B cell (primary cell): ENCODE results near the gene TRAPPC5. TPM values are rescaled to one million over a fixed set of nuclear protein-coding genes. Genes with fewer than 3 reads are reported as not detected.

Source experiments
- ATAC-seq: fragments of 200-7000 bp; cut with Tn5 transposase; one replicate; pipeline ENCODE4 v1.10.0; 2021; ENCODE audit warnings: low read depth, mild to moderate bottlenecking, moderate number of reproducible peaks, moderate library complexity
- CTCF ChIA-PET: fragments of 350-600 bp; sonication (Branson Sonifier 250); formaldehyde crosslinking; loops from one replicate; lab custom pipeline; 2021; ENCODE audit warnings: antibody characterized with exemption, inconsistent platforms; lab: Charles Lee
- POLR2A ChIA-PET: fragments of 350-600 bp; sonication (Branson Sonifier 250); formaldehyde crosslinking; loops from one replicate; lab custom pipeline; 2021; ENCODE audit warnings: antibody characterized with exemption; lab: Charles Lee
- DNase-seq: peaks from one replicate; pipeline ENCODE4 v3.0.0; 2013
- H2AFZ ChIP-seq: 2 replicates; pipeline ENCODE4 v1.6.1; 2012; ENCODE audit warnings: mild to moderate bottlenecking, low read depth, low read length; ENCODE audit not compliant: insufficient read depth, poor library complexity, severe bottlenecking
- H3K27ac ChIP-seq, 2 donors: 1 replicate in 1 of 2; 2 replicates in 1 of 2; pipeline ENCODE4 v1.5.1; 2012 to 2013; ENCODE audit warnings: low read length in 2 of 2, mild to moderate bottlenecking in 2 of 2, moderate library complexity in 1 of 2
- H3K27me3 ChIP-seq, 4 experiments: fragments of 200-600 bp in 1 of 4; sonication (generic) in 1 of 4; replicated peaks in 1 of 4; 1 replicate in 2 of 4; 2 replicates in 2 of 4; pipeline versions ENCODE4 v1.6.1 to v1.7.0; 2013 to 2016; ENCODE audit warnings: low read length in 3 of 4, mild to moderate bottlenecking in 2 of 4, mixed read lengths in 1 of 4, moderate library complexity in 1 of 4; ENCODE audit not compliant: insufficient read depth in 4 of 4, control insufficient read depth in 3 of 4; ENCODE audit errors: control extremely low read depth in 1 of 4
- H3K36me3 ChIP-seq, 2 experiments: replicated peaks in 1 of 2; 1 replicate in 1 of 2; 2 replicates in 1 of 2; pipeline versions ENCODE4 v1.6.1 to v1.7.1; 2013; ENCODE audit warnings: low read length in 1 of 2; ENCODE audit not compliant: insufficient read depth in 2 of 2, control insufficient read depth in 1 of 2; ENCODE audit errors: control extremely low read depth in 1 of 2, extremely low read depth in 1 of 2
- H3K4me1 ChIP-seq, 2 donors: fragments of 200-600 bp in 1 of 2; sonication (generic) in 1 of 2; 1 replicate in 1 of 2; 2 replicates in 1 of 2; pipeline versions ENCODE4 v1.5.1 to v1.6.1; 2013 to 2017; ENCODE audit warnings: low read length in 2 of 2; ENCODE audit not compliant: control insufficient read depth in 2 of 2, insufficient read depth in 2 of 2
- H3K4me2 ChIP-seq: replicated peaks from 2 replicates; pipeline ENCODE3; 2012; ENCODE audit warnings: mild to moderate bottlenecking, low read depth, low read length; ENCODE audit not compliant: poor library complexity, severe bottlenecking
- H3K4me3 ChIP-seq, 5 experiments: fragments of 200-600 bp in 1 of 5; sonication (generic) in 1 of 5; 1 replicate in 3 of 5; 2 replicates in 2 of 5; pipeline versions ENCODE4 v1.5.1 to v1.7.0; 2011 to 2016; ENCODE audit warnings: low read length in 4 of 5, mild to moderate bottlenecking in 4 of 5, low read depth in 2 of 5, control low read depth in 1 of 5, moderate library complexity in 1 of 5; ENCODE audit not compliant: insufficient read depth in 1 of 5; ENCODE audit errors: control extremely low read depth in 1 of 5, extremely low read depth in 1 of 5
- H3K79me2 ChIP-seq: fragments of 200-600 bp; sonication (generic); one replicate; pipeline ENCODE4 v1.6.0; 2016; ENCODE audit warnings: low read length; ENCODE audit not compliant: control insufficient read depth, insufficient read depth
- H3K9ac ChIP-seq: fragments of 200-600 bp; sonication (generic); 2 replicates; pipeline ENCODE4 v1.6.1; 2017; ENCODE audit warnings: mild to moderate bottlenecking, low read length, moderate library complexity
- H3K9me3 ChIP-seq, 3 donors: one replicate each; pipeline versions ENCODE4 v1.6.1 to v1.7.1; 2013; ENCODE audit warnings: low read length in 2 of 3; ENCODE audit not compliant: control insufficient read depth in 2 of 3, insufficient read depth in 1 of 3; ENCODE audit errors: control extremely low read depth in 1 of 3
- H4K20me1 ChIP-seq: 2 replicates; pipeline ENCODE4 v1.6.0; 2012; ENCODE audit warnings: mild to moderate bottlenecking, low read length; ENCODE audit not compliant: insufficient read depth, control insufficient read depth, poor library complexity, severe bottlenecking
- H3K27ac Mint-ChIP-seq: one replicate; pipeline ENCODE4 v1.8.0; 2021; ENCODE audit warnings: mixed read lengths
- H3K27me3 Mint-ChIP-seq: one replicate; pipeline ENCODE4 v1.8.0; 2021; ENCODE audit warnings: mixed read lengths
- H3K4me1 Mint-ChIP-seq: one replicate; pipeline ENCODE4 v1.8.0; 2021; ENCODE audit warnings: mixed read lengths
- H3K4me3 Mint-ChIP-seq: one replicate; pipeline ENCODE4 v1.8.0; 2021; ENCODE audit warnings: mixed read lengths
- H3K9me3 Mint-ChIP-seq: one replicate; pipeline ENCODE4 v1.8.0; 2022; ENCODE audit warnings: mixed read lengths; ENCODE audit not compliant: insufficient read depth
- CTCF ChIP-seq: fragments of 200-600 bp; IDR thresholded peaks from one replicate; pipeline ENCODE4 v1.8.0; 2022; ENCODE audit warnings: antibody characterized with exemption, mild to moderate bottlenecking
- EZH2 ChIP-seq: IDR thresholded peaks from 2 replicates; pipeline ENCODE4 v1.6.1; 2012; ENCODE audit warnings: borderline replicate concordance, low read depth, mild to moderate bottlenecking, moderate library complexity, low read length; ENCODE audit not compliant: insufficient read depth, poor library complexity, severe bottlenecking
- WGBS: methylation state at CpG from one replicate; pipeline ENCODE4 v1.1.5; 2013; ENCODE audit warnings: missing lambda C conversion rate; ENCODE audit not compliant: insufficient coverage; 5-methylcytosine and 5-hydroxymethylcytosine counted together
- intact Hi-C: fragments of 100-400 bp; cut with micrococcal nuclease; formaldehyde crosslinking; loops from one replicate; pipeline ENCODE4 v1.10.0; 2022
- polyA plus RNA-seq: library from polyadenylated mRNA; depleted of rRNA; stranded (reverse); fragments of >200 nt; gene quantifications from 2 replicates; pipeline ENCODE4 v1.2.3, GENCODE V29; 2012
- total RNA-seq, 2 donors: library from RNA; stranded (reverse); fragments of 120-200 nt in 1 of 2; gene quantifications; 1 replicate in 1 of 2; 2 replicates in 1 of 2; pipeline versions ENCODE4 v1.2.3 to v1.2.4, GENCODE V29; 2013 to 2022

The TRAPPC5 gene
- total and polyA plus RNA-seq, 2 donors (not counting 1 experiment from before 2014, with no cell fraction given) = 61.5 to 64.9 TPM

- 88% methylated on average over 9 of the region's 14 CpGs for WGBS
- H4K20me1 ChIP-seq = no peaks in the 10 kb centered on the region
- H3K27ac ChIP-seq = no peak overlapping the region
- ATAC-seq = no peak
- H2AFZ ChIP-seq = no peak overlapping the region
- H3K4me3 ChIP-seq = no peak overlapping the region
- H3K27me3 ChIP-seq = peaks cover 0 to 5% (median 1%) of the 10 kb centered on the region in 4 experiments
- intact Hi-C loops = no loop called here
- no peak overlapping the region for H3K4me2 ChIP-seq
- DNase-seq = no peak
- H3K79me2 ChIP-seq = no peaks in the 10 kb centered on the region
- no peaks in the 10 kb centered on the region for H3K36me3 ChIP-seq
- no peak overlapping the region for H3K27ac Mint-ChIP-seq
- no peak overlapping the region for H3K9ac ChIP-seq
- H3K9me3 ChIP-seq = no peaks in the 10 kb centered on the region
- no peaks in the 10 kb centered on the region for H3K9me3 Mint-ChIP-seq
- ChIA-PET POLR2A (no interaction called here), CTCF (interaction anchor here (1.4 to 2.8 kb wide), 3 partner anchors 10 to 94 kb away, joined by 3 to 12 read pairs (median 5); no protein-coding TSS in a partner anchor)
- TF ChIP-seq CTCF (no peak), EZH2 (no peak)
- peaks cover 10% of the 10 kb centered on the region for H3K27me3 Mint-ChIP-seq
- H3K4me1 Mint-ChIP-seq = peaks cover 9% of the 10 kb centered on the region
- H3K4me1 ChIP-seq = peaks cover 7 to 13% of the 10 kb centered on the region in 2 donors
- no peak overlapping the region for H3K4me3 Mint-ChIP-seq
These were observed 18.0 kb upstream of the TRAPPC5 start for GRCh38 chr19:7662657-7663056.

GRCh38 chr19:7663706-7664105 is 16.9 kb upstream of the TRAPPC5 start:
- no peak overlapping the region for H3K4me3 ChIP-seq
- DNase-seq (no peak), ATAC-seq (no peak)
- H3K27ac ChIP-seq = no peak overlapping the region
- POLR2A ChIA-PET = interaction anchor here (0.7 kb wide), 1 partner anchor 186 kb away, joined by 3 read pairs; no protein-coding TSS in a partner anchor
- H3K4me1 ChIP-seq = peaks cover 0 to 4% of the 10 kb centered on the region in 2 donors
- WGBS = 93% methylated on average over 3 of the region's 7 CpGs
- no peaks in the 10 kb centered on the region for H3K9me3 ChIP-seq
- H3K4me2 ChIP-seq = no peak overlapping the region
- H3K4me1 Mint-ChIP-seq = no peaks in the 10 kb centered on the region
- no peak overlapping the region for H3K27ac Mint-ChIP-seq
- no peaks in the 10 kb centered on the region for H4K20me1 ChIP-seq
- TF ChIP-seq CTCF (no peak), EZH2 (no peak)
- no peaks in the 10 kb centered on the region for H3K79me2 ChIP-seq
- intact Hi-C loops = no loop called here
- H3K9me3 Mint-ChIP-seq = no peaks in the 10 kb centered on the region
- no peak overlapping the region for H3K4me3 Mint-ChIP-seq
- H3K27me3 ChIP-seq = peaks cover 0 to 9% (median 1%) of the 10 kb centered on the region in 4 experiments
- H3K27me3 Mint-ChIP-seq = peaks cover 12% of the 10 kb centered on the region
- H3K36me3 ChIP-seq = no peaks in the 10 kb centered on the region
- no peak overlapping the region for H2AFZ ChIP-seq
- CTCF ChIA-PET = interaction anchor here (2.8 kb wide), 1 partner anchor 12 kb away, joined by 12 read pairs; no protein-coding TSS in a partner anchor
- H3K9ac ChIP-seq = no peak overlapping the region
